ENCODE measurements around the gene CBL.
A peak's percentile ranks its signal among the peaks of the same experiment; 100 is the strongest.

CBL gene

GRCh38 chr11:119284344-119285157, 78.4 kb downstream of the CBL start:
- no peak for TF ChIP-seq EZH2phosphoT487 (IDR thresholded peaks at IDR 0.05; ENCODE audit: borderline replicate concordance)
- TF ChIP-seq CTCF (conservative IDR thresholded peaks at IDR 0.05; ENCODE audit: low read length): peak; percentile 82
- Histone ChIP-seq H3K79me2 (ENCODE audit: insufficient read depth, low read length) (no peaks in the 10 kb centered on the region), H3K9ac (ENCODE audit: low read depth, low read length, poor library complexity, severe bottlenecking) (no peak overlapping the region), H3K4me2 (ENCODE audit: low read depth, low read length, poor library complexity, severe bottlenecking) (no peak overlapping the region), H3K9me2 (replicated peaks; ENCODE audit: low read depth, low read length) (no peaks in the 10 kb centered on the region), H3K9me3 (ENCODE audit: insufficient read depth, low read depth, low read length) (no peaks in the 10 kb centered on the region), H3F3A (ENCODE audit: low read depth) (no peaks in the 10 kb centered on the region), H4K20me1 (ENCODE audit: insufficient read depth, low read length, poor library complexity, severe bottlenecking) (no peaks in the 10 kb centered on the region), H3K4me3 (ENCODE audit: low read length, poor library complexity, severe bottlenecking) (no peak overlapping the region), H2AFZ (ENCODE audit: low read length) (no peak overlapping the region), H3K27me3 (ENCODE audit: insufficient read depth, low read length, poor library complexity, severe bottlenecking) (no peaks in the 10 kb centered on the region), H3K36me3 (ENCODE audit: insufficient read depth, low read length) (peaks cover 51% of the 10 kb centered on the region; the same call in 1 of the 2 replicates), H3K4me1 (ENCODE audit: insufficient read depth, low read length, poor library complexity, severe bottlenecking) (no peaks in the 10 kb centered on the region)

- Histone ChIP-seq H3F3A (ENCODE audit: low read depth) (no peaks in the 10 kb centered on the region), H4K20me1 (ENCODE audit: insufficient read depth, low read length, poor library complexity, severe bottlenecking) (no peaks in the 10 kb centered on the region), H3K4me2 (ENCODE audit: low read depth, low read length, poor library complexity, severe bottlenecking) (no peak overlapping the region), H3K9me2 (replicated peaks; ENCODE audit: low read depth, low read length) (no peaks in the 10 kb centered on the region), H3K36me3 (ENCODE audit: insufficient read depth, low read length) (peaks cover 47% of the 10 kb centered on the region; the same call in 1 of the 2 replicates), H3K27me3 (ENCODE audit: insufficient read depth, low read length, poor library complexity, severe bottlenecking) (no peaks in the 10 kb centered on the region), H3K4me1 (ENCODE audit: insufficient read depth, low read length, poor library complexity, severe bottlenecking) (no peaks in the 10 kb centered on the region), H3K79me2 (ENCODE audit: insufficient read depth, low read length) (no peaks in the 10 kb centered on the region), H2AFZ (ENCODE audit: low read length) (no peak overlapping the region), H3K9me3 (ENCODE audit: insufficient read depth, low read depth, low read length) (no peaks in the 10 kb centered on the region), H3K4me3 (ENCODE audit: low read length, poor library complexity, severe bottlenecking) (no peak overlapping the region), H3K9ac (ENCODE audit: low read depth, low read length, poor library complexity, severe bottlenecking) (no peak overlapping the region)
- no peak for TF ChIP-seq EZH2phosphoT487 (IDR thresholded peaks at IDR 0.05; ENCODE audit: borderline replicate concordance)
- no peak for TF ChIP-seq CTCF (conservative IDR thresholded peaks at IDR 0.05; ENCODE audit: low read length)
These were observed 79.3 kb downstream of the CBL start for GRCh38 chr11:119285431-119285830.

GRCh38 chr11:119288219-119288618, 82.1 kb downstream of the CBL start:
- H2AFZ ChIP-seq (ENCODE audit: low read length): no peak overlapping the region
- H3K9me3 ChIP-seq (ENCODE audit: insufficient read depth, low read depth, low read length): peaks cover 4% of the 10 kb centered on the region; the same call in 1 of the 2 replicates
- H3K9ac ChIP-seq (ENCODE audit: low read depth, low read length, poor library complexity, severe bottlenecking): no peak overlapping the region
- H3K36me3 ChIP-seq (ENCODE audit: insufficient read depth, low read length): peaks cover 51% of the 10 kb centered on the region; the same call in 1 of the 2 replicates
- H3K27me3 ChIP-seq (ENCODE audit: insufficient read depth, low read length, poor library complexity, severe bottlenecking): no peaks in the 10 kb centered on the region
- H3K79me2 ChIP-seq (ENCODE audit: insufficient read depth, low read length): no peaks in the 10 kb centered on the region
- H3K4me3 ChIP-seq (ENCODE audit: low read length, poor library complexity, severe bottlenecking): no peak overlapping the region
- no peak overlapping the region for H3K4me2 ChIP-seq (ENCODE audit: low read depth, low read length, poor library complexity, severe bottlenecking)
- no peaks in the 10 kb centered on the region for H3K4me1 ChIP-seq (ENCODE audit: insufficient read depth, low read length, poor library complexity, severe bottlenecking)
- H4K20me1 ChIP-seq (ENCODE audit: insufficient read depth, low read length, poor library complexity, severe bottlenecking): no peaks in the 10 kb centered on the region
- no peak for TF ChIP-seq EZH2phosphoT487 (IDR thresholded peaks at IDR 0.05; ENCODE audit: borderline replicate concordance)
- no peak for TF ChIP-seq CTCF (conservative IDR thresholded peaks at IDR 0.05; ENCODE audit: low read length)
- no peaks in the 10 kb centered on the region for H3F3A ChIP-seq (ENCODE audit: low read depth)
- H3K9me2 ChIP-seq (replicated peaks; ENCODE audit: low read depth, low read length): no peaks in the 10 kb centered on the region
